Muscle of back (tissue), 11 donors: ENCODE measurements around the gene HOXD8. TPM values are rescaled to one million over a fixed set of nuclear protein-coding genes. Genes with fewer than 3 reads are reported as not detected.

ENCODE experiments used
- DNase-seq, 3 donors: peaks; one replicate each; pipeline versions ENCODE4 v3.0.0 to v3.0.0-alpha.2; 2013
- polyA plus RNA-seq, 10 donors: library from polyadenylated mRNA; unstranded; fragments of 120-200 nt; gene quantifications; one replicate each; pipeline ENCODE4 v1.2.1, GENCODE V29; 2013; ENCODE audit not compliant: insufficient read length in 10 of 10

HOXD8 gene
- polyA plus RNA-seq, 10 donors: 30.6 to 43.1 (median 40.2) TPM

GRCh38 chr2:176114120-176114929, 15.2 kb upstream of the HOXD8 start:
- no peak for DNase-seq

GRCh38 chr2:176114930-176115625, 14.4 kb upstream of the HOXD8 start:
- DNase-seq: no peak

GRCh38 chr2:176115883-176116813, 13.4 kb upstream of the HOXD8 start, which contains the start of gene HOXD10:
TSS of gene HOXD10 (plus strand) at chr2:176116778. CDS start at chr2:176116834, 56 bp downstream.
- DNase-seq: peak in 2 of 3 donors; percentile 84 to 91

- DNase-seq: no peak
These were observed 12.2 kb upstream of the HOXD8 start for GRCh38 chr2:176117162-176117822.

- no peak for DNase-seq
These were observed 11.6 kb upstream of the HOXD8 start for GRCh38 chr2:176117823-176118371.

GRCh38 chr2:176118601-176119339, 10.7 kb upstream of the HOXD8 start:
- DNase-seq: peak in 1 of 3 donors; percentile 75

GRCh38 chr2:176120364-176121189, 8.9 kb upstream of the HOXD8 start:
- no peak for DNase-seq

GRCh38 chr2:176121190-176122051, 8.1 kb upstream of the HOXD8 start:
- DNase-seq: no peak

- DNase-seq: peak in 2 of 3 donors; percentile 61 to 85
These were observed 7.3 kb upstream of the HOXD8 start for GRCh38 chr2:176122052-176122682.

GRCh38 chr2:176122683-176123410, 6.7 kb upstream of the HOXD8 start, which contains the start of gene HOXD9:
TSS of gene HOXD9 (plus strand) at chr2:176122719. CDS start at chr2:176122769, 50 bp downstream.
- DNase-seq: peak in 2 of 3 donors; percentile 86 to 96

- peak in 1 of 3 donors; percentile 84 for DNase-seq
These were observed 5.9 kb upstream of the HOXD8 start for GRCh38 chr2:176123411-176124109.

- no peak for DNase-seq
These were observed 5.2 kb upstream of the HOXD8 start for GRCh38 chr2:176124110-176124946.

- no peak for DNase-seq
These were observed 4.3 kb upstream of the HOXD8 start for GRCh38 chr2:176124947-176125771.

GRCh38 chr2:176125772-176126054, 3.8 kb upstream of the HOXD8 start:
- DNase-seq: no peak
